B cell (primary cell): ENCODE data around the gene PMPCA. TPM values are rescaled to one million over a fixed set of nuclear protein-coding genes. Genes with fewer than 3 reads are reported as not detected.

Source experiments
- ATAC-seq: fragments of 200-7000 bp; cut with Tn5 transposase; one replicate; pipeline ENCODE4 v1.10.0; 2021; ENCODE audit warnings: low read depth, mild to moderate bottlenecking, moderate number of reproducible peaks, moderate library complexity
- CTCF ChIA-PET: fragments of 350-600 bp; sonication (Branson Sonifier 250); formaldehyde crosslinking; loops from one replicate; lab custom pipeline; 2021; ENCODE audit warnings: antibody characterized with exemption, inconsistent platforms; lab: Charles Lee
- POLR2A ChIA-PET: fragments of 350-600 bp; sonication (Branson Sonifier 250); formaldehyde crosslinking; loops from one replicate; lab custom pipeline; 2021; ENCODE audit warnings: antibody characterized with exemption; lab: Charles Lee
- DNase-seq: peaks from one replicate; pipeline ENCODE4 v3.0.0; 2013
- H2AFZ ChIP-seq: 2 replicates; pipeline ENCODE4 v1.6.1; 2012; ENCODE audit warnings: mild to moderate bottlenecking, low read depth, low read length; ENCODE audit not compliant: insufficient read depth, poor library complexity, severe bottlenecking
- H3K27ac ChIP-seq, 2 donors: 1 replicate in 1 of 2; 2 replicates in 1 of 2; pipeline ENCODE4 v1.5.1; 2012 to 2013; ENCODE audit warnings: low read length in 2 of 2, mild to moderate bottlenecking in 2 of 2, moderate library complexity in 1 of 2
- H3K27me3 ChIP-seq, 4 experiments: fragments of 200-600 bp in 1 of 4; sonication (generic) in 1 of 4; replicated peaks in 1 of 4; 1 replicate in 2 of 4; 2 replicates in 2 of 4; pipeline versions ENCODE4 v1.6.1 to v1.7.0; 2013 to 2016; ENCODE audit warnings: low read length in 3 of 4, mild to moderate bottlenecking in 2 of 4, mixed read lengths in 1 of 4, moderate library complexity in 1 of 4; ENCODE audit not compliant: insufficient read depth in 4 of 4, control insufficient read depth in 3 of 4; ENCODE audit errors: control extremely low read depth in 1 of 4
- H3K36me3 ChIP-seq, 2 experiments: replicated peaks in 1 of 2; 1 replicate in 1 of 2; 2 replicates in 1 of 2; pipeline versions ENCODE4 v1.6.1 to v1.7.1; 2013; ENCODE audit warnings: low read length in 1 of 2; ENCODE audit not compliant: insufficient read depth in 2 of 2, control insufficient read depth in 1 of 2; ENCODE audit errors: control extremely low read depth in 1 of 2, extremely low read depth in 1 of 2
- H3K4me1 ChIP-seq, 2 donors: fragments of 200-600 bp in 1 of 2; sonication (generic) in 1 of 2; 1 replicate in 1 of 2; 2 replicates in 1 of 2; pipeline versions ENCODE4 v1.5.1 to v1.6.1; 2013 to 2017; ENCODE audit warnings: low read length in 2 of 2; ENCODE audit not compliant: control insufficient read depth in 2 of 2, insufficient read depth in 2 of 2
- H3K4me2 ChIP-seq: replicated peaks from 2 replicates; pipeline ENCODE3; 2012; ENCODE audit warnings: mild to moderate bottlenecking, low read depth, low read length; ENCODE audit not compliant: poor library complexity, severe bottlenecking
- H3K4me3 ChIP-seq, 5 experiments: fragments of 200-600 bp in 1 of 5; sonication (generic) in 1 of 5; 1 replicate in 3 of 5; 2 replicates in 2 of 5; pipeline versions ENCODE4 v1.5.1 to v1.7.0; 2011 to 2016; ENCODE audit warnings: low read length in 4 of 5, mild to moderate bottlenecking in 4 of 5, low read depth in 2 of 5, control low read depth in 1 of 5, moderate library complexity in 1 of 5; ENCODE audit not compliant: insufficient read depth in 1 of 5; ENCODE audit errors: control extremely low read depth in 1 of 5, extremely low read depth in 1 of 5
- H3K79me2 ChIP-seq: fragments of 200-600 bp; sonication (generic); one replicate; pipeline ENCODE4 v1.6.0; 2016; ENCODE audit warnings: low read length; ENCODE audit not compliant: control insufficient read depth, insufficient read depth
- H3K9ac ChIP-seq: fragments of 200-600 bp; sonication (generic); 2 replicates; pipeline ENCODE4 v1.6.1; 2017; ENCODE audit warnings: mild to moderate bottlenecking, low read length, moderate library complexity
- H3K9me3 ChIP-seq, 3 donors: one replicate each; pipeline versions ENCODE4 v1.6.1 to v1.7.1; 2013; ENCODE audit warnings: low read length in 2 of 3; ENCODE audit not compliant: control insufficient read depth in 2 of 3, insufficient read depth in 1 of 3; ENCODE audit errors: control extremely low read depth in 1 of 3
- H4K20me1 ChIP-seq: 2 replicates; pipeline ENCODE4 v1.6.0; 2012; ENCODE audit warnings: mild to moderate bottlenecking, low read length; ENCODE audit not compliant: insufficient read depth, control insufficient read depth, poor library complexity, severe bottlenecking
- H3K27ac Mint-ChIP-seq: one replicate; pipeline ENCODE4 v1.8.0; 2021; ENCODE audit warnings: mixed read lengths
- H3K27me3 Mint-ChIP-seq: one replicate; pipeline ENCODE4 v1.8.0; 2021; ENCODE audit warnings: mixed read lengths
- H3K4me1 Mint-ChIP-seq: one replicate; pipeline ENCODE4 v1.8.0; 2021; ENCODE audit warnings: mixed read lengths
- H3K4me3 Mint-ChIP-seq: one replicate; pipeline ENCODE4 v1.8.0; 2021; ENCODE audit warnings: mixed read lengths
- H3K9me3 Mint-ChIP-seq: one replicate; pipeline ENCODE4 v1.8.0; 2022; ENCODE audit warnings: mixed read lengths; ENCODE audit not compliant: insufficient read depth
- EZH2 ChIP-seq: IDR thresholded peaks from 2 replicates; pipeline ENCODE4 v1.6.1; 2012; ENCODE audit warnings: borderline replicate concordance, low read depth, mild to moderate bottlenecking, moderate library complexity, low read length; ENCODE audit not compliant: insufficient read depth, poor library complexity, severe bottlenecking
- WGBS: methylation state at CpG from one replicate; pipeline ENCODE4 v1.1.5; 2013; ENCODE audit warnings: missing lambda C conversion rate; ENCODE audit not compliant: insufficient coverage; 5-methylcytosine and 5-hydroxymethylcytosine counted together
- intact Hi-C: fragments of 100-400 bp; cut with micrococcal nuclease; formaldehyde crosslinking; loops from one replicate; pipeline ENCODE4 v1.10.0; 2022
- polyA plus RNA-seq: library from polyadenylated mRNA; depleted of rRNA; stranded (reverse); fragments of >200 nt; gene quantifications from 2 replicates; pipeline ENCODE4 v1.2.3, GENCODE V29; 2012
- total RNA-seq, 2 donors: library from RNA; stranded (reverse); fragments of 120-200 nt in 1 of 2; gene quantifications; 1 replicate in 1 of 2; 2 replicates in 1 of 2; pipeline versions ENCODE4 v1.2.3 to v1.2.4, GENCODE V29; 2013 to 2022
- TF ChIP-seq, protein P1 (sequence below): fragments of 200-600 bp; IDR thresholded peaks from one replicate; pipeline ENCODE4 v1.8.0; 2022; ENCODE audit warnings: antibody characterized with exemption, mild to moderate bottlenecking

The PMPCA gene
- total and polyA plus RNA-seq, 2 donors (not counting 1 experiment from before 2014, with no cell fraction given) = 64.4 to 72.2 TPM

DNA sequence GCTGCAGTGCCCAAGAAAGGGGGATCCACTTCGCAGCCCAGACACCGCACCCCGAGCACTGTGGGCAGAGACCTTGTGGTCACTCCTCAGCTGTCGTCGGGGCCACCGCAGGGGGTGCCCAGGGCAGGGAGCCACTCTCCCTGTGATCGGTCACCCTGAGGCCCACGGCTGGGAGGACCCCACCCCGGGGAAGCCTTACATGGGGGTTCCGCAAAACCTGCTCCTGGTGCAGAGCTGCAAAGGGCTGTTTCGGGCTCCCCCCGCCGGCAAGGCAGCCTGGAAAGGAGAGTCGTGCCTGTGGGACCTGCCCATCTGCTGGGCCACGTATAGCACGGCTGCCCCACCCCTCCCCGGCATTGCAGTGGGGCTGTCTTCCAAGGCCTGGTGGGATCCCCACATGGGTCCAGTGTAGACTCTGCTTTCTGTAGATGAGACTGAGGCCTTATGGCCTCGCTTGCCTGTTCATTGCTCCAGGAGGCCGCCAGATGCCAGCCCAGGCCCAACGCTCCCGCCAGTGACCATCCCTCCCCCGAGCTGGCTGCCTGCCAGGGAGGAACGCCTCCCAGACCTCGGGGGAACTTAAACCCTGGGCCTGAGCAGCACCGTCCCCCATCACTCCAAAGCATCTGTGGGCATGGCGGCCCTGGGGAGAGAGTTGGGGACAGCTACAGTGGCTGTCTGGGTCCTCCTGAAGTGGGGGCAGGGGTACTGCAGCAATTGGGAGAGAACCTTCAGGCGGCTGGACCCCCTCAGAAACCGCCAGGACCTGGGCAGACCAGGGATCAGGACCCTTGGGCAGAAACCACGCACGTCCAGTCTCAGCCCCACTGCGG lies 45.3 kb upstream of the PMPCA start:
- no peak overlapping the region for H3K4me2 ChIP-seq
- peaks cover 0 to 12% of the 10 kb centered on the region in 2 experiments for H3K36me3 ChIP-seq
- Mint-ChIP-seq H3K27ac (no peak overlapping the region), H3K4me1 (peaks cover 10% of the 10 kb centered on the region), H3K9me3 (no peaks in the 10 kb centered on the region), H3K4me3 (no peak overlapping the region), H3K27me3 (no peaks in the 10 kb centered on the region)
- TF ChIP-seq, protein P1, sequence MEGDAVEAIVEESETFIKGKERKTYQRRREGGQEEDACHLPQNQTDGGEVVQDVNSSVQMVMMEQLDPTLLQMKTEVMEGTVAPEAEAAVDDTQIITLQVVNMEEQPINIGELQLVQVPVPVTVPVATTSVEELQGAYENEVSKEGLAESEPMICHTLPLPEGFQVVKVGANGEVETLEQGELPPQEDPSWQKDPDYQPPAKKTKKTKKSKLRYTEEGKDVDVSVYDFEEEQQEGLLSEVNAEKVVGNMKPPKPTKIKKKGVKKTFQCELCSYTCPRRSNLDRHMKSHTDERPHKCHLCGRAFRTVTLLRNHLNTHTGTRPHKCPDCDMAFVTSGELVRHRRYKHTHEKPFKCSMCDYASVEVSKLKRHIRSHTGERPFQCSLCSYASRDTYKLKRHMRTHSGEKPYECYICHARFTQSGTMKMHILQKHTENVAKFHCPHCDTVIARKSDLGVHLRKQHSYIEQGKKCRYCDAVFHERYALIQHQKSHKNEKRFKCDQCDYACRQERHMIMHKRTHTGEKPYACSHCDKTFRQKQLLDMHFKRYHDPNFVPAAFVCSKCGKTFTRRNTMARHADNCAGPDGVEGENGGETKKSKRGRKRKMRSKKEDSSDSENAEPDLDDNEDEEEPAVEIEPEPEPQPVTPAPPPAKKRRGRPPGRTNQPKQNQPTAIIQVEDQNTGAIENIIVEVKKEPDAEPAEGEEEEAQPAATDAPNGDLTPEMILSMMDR = no peak
- no peak for TF ChIP-seq EZH2
- 92% methylated on average over 28 of the region's 31 CpGs for WGBS
- H3K9ac ChIP-seq = no peak overlapping the region
- H3K79me2 ChIP-seq = no peaks in the 10 kb centered on the region
- peaks cover 19% of the 10 kb centered on the region for H4K20me1 ChIP-seq
- peaks cover 5 to 10% of the 10 kb centered on the region in 2 donors for H3K4me1 ChIP-seq
- H3K4me3 ChIP-seq = no peak overlapping the region
- CTCF ChIA-PET = interaction anchor here (0.6 to 2.9 kb wide), 3 partner anchors 13 to 52 kb away, joined by 3 to 21 read pairs (median 3); no protein-coding TSS in a partner anchor
- POLR2A ChIA-PET = no interaction called here
- DNase-seq (no peak), ATAC-seq (no peak)
- H3K27me3 ChIP-seq = no peaks in the 10 kb centered on the region
- intact Hi-C loops = loop anchor here (5.0 kb wide), 1 partner anchor 458 kb away; the partner anchor contains the start of gene CAMSAP1
- H3K9me3 ChIP-seq = peaks cover 0 to 10% (median 0%) of the 10 kb centered on the region in 3 donors
- no peak overlapping the region for H2AFZ ChIP-seq
- no peak overlapping the region for H3K27ac ChIP-seq

DNA sequence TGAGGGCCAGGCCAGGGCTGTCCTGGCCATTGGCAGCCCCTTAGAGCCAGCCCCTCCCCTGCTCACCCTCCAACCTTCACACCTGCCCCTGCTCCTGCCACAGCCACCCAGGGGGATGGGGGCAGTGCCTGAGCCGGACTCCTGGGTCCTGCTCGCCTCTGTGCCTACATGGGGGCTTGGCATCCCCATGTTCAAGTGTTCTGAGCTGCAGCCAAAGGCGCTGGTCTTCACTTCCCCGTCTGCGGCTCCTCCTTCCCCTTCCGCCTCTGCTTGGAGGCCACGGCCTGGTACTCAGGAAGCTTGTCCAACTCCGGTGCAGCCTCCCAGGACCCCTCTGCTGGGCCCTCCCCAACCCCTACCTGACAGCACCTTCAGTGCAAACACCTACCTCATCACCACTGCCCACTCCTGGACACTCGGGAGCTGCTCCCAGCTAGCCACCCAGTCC lies 44.7 kb upstream of the PMPCA start:
- no peak overlapping the region for H3K4me3 ChIP-seq
- no peaks in the 10 kb centered on the region for H3K27me3 ChIP-seq
- ATAC-seq = no peak
- intact Hi-C loops = no loop called here
- Mint-ChIP-seq H3K27me3 (no peaks in the 10 kb centered on the region), H3K4me1 (peaks cover 10% of the 10 kb centered on the region), H3K27ac (peak overlapping the region; percentile 59), H3K9me3 (no peaks in the 10 kb centered on the region), H3K4me3 (no peak overlapping the region)
- H3K36me3 ChIP-seq = peaks cover 0 to 9% of the 10 kb centered on the region in 2 experiments
- 34% methylated on average over 9 of the region's 9 CpGs for WGBS
- no peaks in the 10 kb centered on the region for H3K79me2 ChIP-seq
- H3K9ac ChIP-seq = no peak overlapping the region
- H3K4me1 ChIP-seq = peaks cover 5 to 10% of the 10 kb centered on the region in 2 donors
- peaks cover 19% of the 10 kb centered on the region for H4K20me1 ChIP-seq
- no peak overlapping the region for H2AFZ ChIP-seq
- peaks cover 0 to 10% (median 0%) of the 10 kb centered on the region in 3 donors for H3K9me3 ChIP-seq
- H3K4me2 ChIP-seq = no peak overlapping the region
- ChIA-PET CTCF (no interaction called here), POLR2A (no interaction called here)
- TF ChIP-seq, protein P1 = no peak
- no peak for TF ChIP-seq EZH2
- DNase-seq = no peak
- no peak overlapping the region for H3K27ac ChIP-seq
